ENCODE results near the gene MLXIP. TPM values are rescaled to one million over a fixed set of nuclear protein-coding genes. Genes with fewer than 3 reads are reported as not detected.

Gene MLXIP
- total and polyA plus RNA-seq, 2 of the 13 experiments (the other 11 are each of a cell fraction or from before 2014, with no cell fraction given) = 5.3 to 6.7 TPM

DNA sequence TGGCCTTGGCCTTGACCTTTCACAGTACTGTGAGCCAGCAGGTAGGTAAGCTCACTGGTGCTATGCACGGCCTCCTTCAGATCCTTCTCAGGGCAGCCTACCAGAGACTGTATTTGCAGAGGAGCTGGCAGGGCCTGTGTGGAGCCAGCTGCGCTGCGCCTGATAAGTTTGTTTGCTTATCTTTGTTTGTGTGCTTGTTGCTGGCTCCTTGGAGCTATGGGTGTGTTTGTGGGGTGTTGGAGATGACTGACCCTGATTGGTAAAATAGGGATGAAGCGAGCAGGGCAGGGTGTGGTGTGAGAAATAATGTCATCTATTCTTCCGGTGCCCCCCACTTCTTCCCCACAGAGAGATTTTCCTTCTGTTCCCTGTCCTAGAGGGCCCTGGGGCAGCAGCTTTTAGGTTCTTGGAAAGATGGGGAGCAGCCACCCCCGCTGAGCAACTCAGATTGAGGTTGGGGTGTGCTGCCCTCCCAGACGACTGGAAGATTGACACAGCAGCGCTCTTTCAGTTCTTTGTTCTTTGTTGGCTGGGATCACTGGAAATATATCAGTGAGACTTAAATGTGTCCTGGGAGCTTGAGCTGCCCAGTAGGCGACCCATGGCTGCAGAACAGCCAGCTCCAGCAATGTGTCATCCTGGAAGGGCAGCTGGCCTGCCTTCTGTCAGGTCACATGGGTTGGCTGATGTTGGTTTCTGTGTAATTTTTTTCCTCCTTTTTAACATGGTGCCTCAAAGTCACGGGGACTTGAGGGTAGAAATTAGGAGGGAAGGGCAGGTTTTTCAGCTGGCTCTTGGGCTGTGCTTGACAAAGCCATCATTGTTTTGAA is 19.6 kb downstream of the MLXIP start (continued):
- TF ChIP-seq HMG20B (CRISPR knock-in tag; conservative IDR thresholded peaks at IDR 0.05) (no peak), U2AF1 (optimal IDR thresholded peaks at IDR 0.05; ENCODE audit: low read depth, low read length) (peak; percentile 44), NFATC3 (CRISPR knock-in tag; IDR thresholded peaks at IDR 0.05) (no peak), ZNF598 (CRISPR knock-in tag; IDR thresholded peaks at IDR 0.05; ENCODE audit: borderline replicate concordance) (0 out of 2 replicates have a peak, but pooled peaks have one; percentile 42), RARA (CRISPR knock-in tag; IDR thresholded peaks at IDR 0.05) (peak; percentile 52), RXRA (CRISPR knock-in tag; IDR thresholded peaks at IDR 0.05) (peak; percentile 48; the same call in 1 of the 2 replicates), RFXAP (CRISPR knock-in tag; IDR thresholded peaks at IDR 0.05; ENCODE audit: borderline replicate concordance) (no peak), ZNF749 (CRISPR knock-in tag; IDR thresholded peaks at IDR 0.05; ENCODE audit: borderline replicate concordance) (no peak)

DNA sequence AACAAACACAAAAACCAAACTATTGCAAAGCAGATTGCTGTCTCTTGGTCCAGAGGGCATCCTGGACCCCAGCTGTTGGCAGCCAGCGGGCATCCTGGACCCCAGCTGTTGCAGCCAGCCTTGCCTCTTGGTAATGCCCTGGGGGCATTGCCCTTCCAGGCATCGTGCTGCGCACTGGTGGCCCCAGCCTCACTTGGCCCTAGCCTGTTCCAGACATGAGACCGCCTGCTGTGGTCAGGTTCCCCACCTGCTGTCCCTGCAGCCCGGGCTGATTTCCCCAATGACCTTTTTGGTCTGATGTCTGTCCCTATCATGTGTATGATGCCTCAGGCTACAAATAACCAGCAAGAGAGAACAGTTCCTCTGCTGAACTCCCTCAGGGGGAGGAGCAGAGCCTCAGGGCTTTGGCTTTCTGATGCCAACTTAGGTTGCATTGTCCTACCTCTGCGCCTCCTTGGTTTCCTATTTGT is 20.8 kb downstream of the MLXIP start:
- ChIA-PET POLR2A (interaction anchor here (3.0 kb wide), 1 partner anchor 21 kb away, joined by 13 read pairs; the partner anchor contains the start of gene MLXIP), CTCF (ENCODE audit: low intra/inter-chr PET ratio, low total read pairs) (no interaction called here)
- Histone ChIP-seq H3K4me2 (ENCODE audit: low read depth, low read length) (no peak overlapping the region), H3K4me3 (replicated peaks in 1 of 3; ENCODE audit: insufficient read depth in 1 of 3, low read depth in 2 of 3, low read length in 3 of 3) (no peak overlapping the region), H2AFZ (ENCODE audit: low read length) (no peak overlapping the region), H3K36me3 (replicated peaks in 1 of 2; ENCODE audit: control insufficient read depth in 1 of 2, insufficient read depth in 2 of 2, low read length in 2 of 2) (no peaks in the 10 kb centered on the region), H3K27me3 (ENCODE audit: control insufficient read depth in 1 of 2, insufficient read depth in 2 of 2, low read length in 2 of 2) (no peaks in the 10 kb centered on the region), H3K27ac (ENCODE audit: extremely low read length, insufficient read depth, low read length) (no peak overlapping the region), H3K4me1 (ENCODE audit: insufficient read depth, low read length) (peaks cover 40% of the 10 kb centered on the region), H3K9ac (ENCODE audit: insufficient read depth, low read depth, low read length) (no peak overlapping the region), H4K20me1 (ENCODE audit: insufficient read depth, low read length) (peaks cover 20% of the 10 kb centered on the region; the same call in 1 of the 2 replicates), H3K79me2 (ENCODE audit: insufficient read depth, low read length) (peaks cover 6% of the 10 kb centered on the region), H3K9me3 (ENCODE audit: low read length) (no peaks in the 10 kb centered on the region)
- FAIRE-seq (no peak), ATAC-seq (no peak), DNase-seq (ENCODE audit: low spot score) (no peak)
- TF ChIP-seq ZNF75D (CRISPR knock-in tag; IDR thresholded peaks at IDR 0.05; ENCODE audit: borderline replicate concordance) = no peak
- no peak for TF ChIP-seq HNF4G (IDR thresholded peaks at IDR 0.05; ENCODE audit: borderline replicate concordance, low read depth, low read length)
- no peak for TF ChIP-seq HNF4G (CRISPR knock-in tag; IDR thresholded peaks at IDR 0.05; ENCODE audit: borderline replicate concordance, low read depth)
- TF ChIP-seq HNRNPL (IDR thresholded peaks at IDR 0.05; ENCODE audit: low read depth, low read length) = 0 out of 2 replicates have a peak, but pooled peaks have one; percentile 44
- TF ChIP-seq YEATS4 (CRISPR knock-in tag; IDR thresholded peaks at IDR 0.05; ENCODE audit: borderline replicate concordance) = no peak
- in situ Hi-C loops (cut with HindIII; ENCODE audit: extremely low pct_ligation_motif_present, low pct_unique_long_range_greater_than_20kb) = no loop called here
- WGBS (ENCODE audit: low lambda C conversion rate) = 80% methylated on average over 2 of the region's 6 CpGs
- intact Hi-C loops (cut with micrococcal nuclease; ENCODE audit: unreplicated experiment) = no loop called here
- no TSS peak for BruUV-seq (replicated peaks)
